Caco-2 (cell line): ENCODE data around the gene ABHD8. TPM values are rescaled to one million over a fixed set of nuclear protein-coding genes. Genes with fewer than 3 reads are reported as not detected.
A peak's percentile ranks its signal among the peaks of the same experiment; 100 is the strongest.

Source experiments
- BruUV-seq: library from RNA; stranded (reverse); fragments of 400-500 nt; replicated peaks from 2 replicates; lab custom pipeline; 2021; lab: Mats Ljungman, UMichigan
- CTCF ChIA-PET: fragments of 300-600 bp; sonication (Branson Sonifier 250); formaldehyde crosslinking; loops from one replicate; lab custom pipeline; 2022; ENCODE audit warnings: antibody characterized with exemption; lab: Charles Lee
- POLR2A ChIA-PET: fragments of 300-600 bp; sonication (Branson Sonifier 250); formaldehyde crosslinking; loops from one replicate; lab custom pipeline; 2022; ENCODE audit warnings: antibody characterized with exemption; lab: Charles Lee
- DNase-seq, 2 experiments: peaks; one replicate each; pipeline versions ENCODE4 v3.0.0 to v3.0.0-alpha.2; 2020 to 2022
- H3K27me3 ChIP-seq: replicated peaks from 2 replicates; pipeline ENCODE4 v1.6.0; 2011; ENCODE audit warnings: low read length; ENCODE audit not compliant: control insufficient read depth, insufficient read depth
- H3K36me3 ChIP-seq: 2 replicates; pipeline ENCODE4 v1.5.1; 2011; ENCODE audit warnings: low read length; ENCODE audit not compliant: control insufficient read depth, insufficient read depth
- H3K4me1 ChIP-seq: fragments of 250-450 bp; sonication (Bioruptor Pico); 2 replicates; pipeline ENCODE4 v1.5.1; 2020; ENCODE audit warnings: mild to moderate bottlenecking
- H3K4me3 ChIP-seq: 2 replicates; pipeline ENCODE4 v1.5.1; 2011; ENCODE audit warnings: low read depth, mild to moderate bottlenecking, control low read depth, low read length
- H3K9me3 ChIP-seq: fragments of 250-450 bp; sonication (Bioruptor Pico); 2 replicates; pipeline ENCODE4 v1.5.1; 2020; ENCODE audit warnings: mild to moderate bottlenecking, moderate library complexity
- H3K27ac Mint-ChIP-seq: one replicate; pipeline ENCODE4 v1.8.0; 2022; ENCODE audit warnings: mixed read lengths; ENCODE audit not compliant: unreplicated experiment
- H3K27me3 Mint-ChIP-seq: one replicate; pipeline ENCODE4 v1.8.0; 2022; ENCODE audit warnings: mixed read lengths; ENCODE audit not compliant: insufficient read depth, unreplicated experiment
- H3K36me3 Mint-ChIP-seq: one replicate; pipeline ENCODE4 v1.8.0; 2022; ENCODE audit warnings: mild to moderate bottlenecking, mixed read lengths; ENCODE audit not compliant: insufficient read depth, unreplicated experiment
- H3K4me1 Mint-ChIP-seq: one replicate; pipeline ENCODE4 v1.8.0; 2022; ENCODE audit warnings: low read depth, mixed read lengths; ENCODE audit not compliant: unreplicated experiment
- H3K4me3 Mint-ChIP-seq: one replicate; pipeline ENCODE4 v1.8.0; 2022; ENCODE audit warnings: mild to moderate bottlenecking, moderate library complexity, mixed read lengths; ENCODE audit not compliant: unreplicated experiment
- H3K9me3 Mint-ChIP-seq: one replicate; pipeline ENCODE4 v1.8.0; 2022; ENCODE audit warnings: mixed read lengths; ENCODE audit not compliant: unreplicated experiment
- intact Hi-C: fragments of 100-400 bp; cut with micrococcal nuclease; formaldehyde crosslinking; loops from one replicate; pipeline ENCODE4 v1.10.0; 2022; ENCODE audit not compliant: unreplicated experiment
- total RNA-seq: library from RNA; stranded (reverse); gene quantifications from 2 replicates; pipeline ENCODE4 v1.2.3, GENCODE V29; 2022
- TF ChIP-seq, protein P1 (sequence below), 2 experiments: fragments of 200-600 bp in 1 of 2; IDR thresholded peaks; 1 replicate in 1 of 2; 2 replicates in 1 of 2; pipeline versions ENCODE4 v1.5.1 to v1.8.0; 2011 to 2022; ENCODE audit warnings: antibody characterized with exemption in 1 of 2, control low read depth in 1 of 2, inconsistent platforms in 1 of 2, low read depth in 1 of 2, low read length in 1 of 2, mild to moderate bottlenecking in 1 of 2, moderate library complexity in 1 of 2; ENCODE audit not compliant: insufficient read depth in 1 of 2, severe bottlenecking in 1 of 2, unreplicated experiment in 1 of 2

ABHD8 gene
- total RNA-seq, 1 experiment from 2014 or later: 11.3 TPM

DNA sequence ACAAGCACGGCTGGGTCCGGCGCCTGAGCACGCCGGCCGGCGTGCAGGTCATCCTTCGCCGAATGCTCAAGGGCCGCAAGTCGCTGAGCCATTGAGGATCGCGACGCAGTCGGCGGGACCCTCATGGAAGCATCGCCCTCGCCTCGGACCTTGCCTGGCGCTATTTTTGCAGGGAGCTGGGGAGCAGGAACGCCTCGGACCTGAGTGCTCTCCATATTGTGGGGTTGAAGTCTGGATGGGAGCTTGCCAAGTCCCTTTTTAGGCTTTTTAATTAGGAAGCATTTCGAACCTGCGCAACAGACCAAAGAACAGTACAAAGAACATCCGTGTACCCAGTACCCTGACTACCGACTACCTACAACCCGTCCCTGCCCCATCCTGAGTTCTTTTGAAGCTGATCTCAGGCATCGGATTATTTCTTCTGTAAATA, 3.1 kb upstream of the ABHD8 start:
- peak overlapping the region; percentile 74 for H3K27ac Mint-ChIP-seq
- DNase-seq: no peak
- H3K36me3 ChIP-seq: no peaks in the 10 kb centered on the region
- no peaks in the 10 kb centered on the region for H3K27me3 Mint-ChIP-seq
- H3K9me3 Mint-ChIP-seq: no peaks in the 10 kb centered on the region
- H3K4me1 ChIP-seq: peaks cover 22% of the 10 kb centered on the region
- peak overlapping the region; percentile 78 for H3K4me3 Mint-ChIP-seq
- TF ChIP-seq, protein P1, sequence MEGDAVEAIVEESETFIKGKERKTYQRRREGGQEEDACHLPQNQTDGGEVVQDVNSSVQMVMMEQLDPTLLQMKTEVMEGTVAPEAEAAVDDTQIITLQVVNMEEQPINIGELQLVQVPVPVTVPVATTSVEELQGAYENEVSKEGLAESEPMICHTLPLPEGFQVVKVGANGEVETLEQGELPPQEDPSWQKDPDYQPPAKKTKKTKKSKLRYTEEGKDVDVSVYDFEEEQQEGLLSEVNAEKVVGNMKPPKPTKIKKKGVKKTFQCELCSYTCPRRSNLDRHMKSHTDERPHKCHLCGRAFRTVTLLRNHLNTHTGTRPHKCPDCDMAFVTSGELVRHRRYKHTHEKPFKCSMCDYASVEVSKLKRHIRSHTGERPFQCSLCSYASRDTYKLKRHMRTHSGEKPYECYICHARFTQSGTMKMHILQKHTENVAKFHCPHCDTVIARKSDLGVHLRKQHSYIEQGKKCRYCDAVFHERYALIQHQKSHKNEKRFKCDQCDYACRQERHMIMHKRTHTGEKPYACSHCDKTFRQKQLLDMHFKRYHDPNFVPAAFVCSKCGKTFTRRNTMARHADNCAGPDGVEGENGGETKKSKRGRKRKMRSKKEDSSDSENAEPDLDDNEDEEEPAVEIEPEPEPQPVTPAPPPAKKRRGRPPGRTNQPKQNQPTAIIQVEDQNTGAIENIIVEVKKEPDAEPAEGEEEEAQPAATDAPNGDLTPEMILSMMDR (IDR thresholded peaks at IDR 0.05; ENCODE audit: insufficient read depth in 1 of 2, low read depth in 1 of 2, low read length in 1 of 2, severe bottlenecking in 1 of 2, unreplicated experiment in 1 of 2): no peak
- ChIA-PET CTCF (interaction anchor here (1.4 to 2.8 kb wide), 2 partner anchors 13 to 20 kb away, joined by 7 to 44 read pairs; no protein-coding TSS in a partner anchor), POLR2A (no interaction called here)
- no peaks in the 10 kb centered on the region for H3K27me3 ChIP-seq
- H3K36me3 Mint-ChIP-seq: peaks cover 43% of the 10 kb centered on the region
- H3K4me1 Mint-ChIP-seq: peaks cover 10% of the 10 kb centered on the region
- intact Hi-C loops: no loop called here
- H3K9me3 ChIP-seq: no peaks in the 10 kb centered on the region
- TSS peak; percentile 15 for BruUV-seq
- H3K4me3 ChIP-seq: peak overlapping the region; percentile 56

DNA sequence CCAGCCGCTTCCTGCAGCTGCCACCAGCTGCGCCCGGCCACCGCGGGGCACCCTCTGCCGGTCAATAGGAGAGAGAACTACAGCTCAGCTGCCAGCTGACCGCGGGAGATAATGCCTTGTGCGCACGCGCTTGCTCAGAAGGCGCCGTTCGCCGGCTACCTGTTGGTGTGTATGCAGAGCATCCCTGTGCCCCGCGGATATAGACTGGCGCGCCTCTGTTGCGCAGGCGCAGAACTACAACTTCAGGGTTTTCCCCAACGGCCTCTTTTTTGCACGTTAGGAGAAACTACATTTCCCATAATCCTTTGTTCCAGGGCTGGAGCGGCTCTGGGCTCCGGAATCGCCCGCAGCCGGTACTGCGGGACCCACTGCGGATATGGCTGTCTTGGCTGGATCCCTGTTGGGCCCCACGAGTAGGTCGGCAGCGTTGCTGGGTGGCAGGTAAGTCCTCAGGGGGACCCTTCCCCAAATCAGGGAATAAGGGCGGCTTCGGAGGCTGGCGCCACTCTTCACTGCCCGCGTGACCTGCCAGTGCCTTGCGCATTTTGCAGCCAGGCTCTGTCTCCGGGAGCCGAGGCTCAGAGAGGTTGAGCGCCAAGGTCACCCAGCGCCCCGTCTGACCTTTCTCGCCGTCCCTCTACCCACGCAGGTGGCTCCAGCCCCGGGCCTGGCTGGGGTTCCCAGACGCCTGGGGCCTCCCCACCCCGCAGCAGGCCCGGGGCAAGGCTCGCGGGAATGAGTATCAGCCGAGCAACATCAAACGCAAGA, 2.5 kb upstream of the ABHD8 start, which contains the start of gene MRPL34:
TSS of gene MRPL34 (plus strand) at position 356 of the 768 bp plus-strand sequence. CDS start at position 377, 21 bp downstream.
- Mint-ChIP-seq H3K27me3 (no peaks in the 10 kb centered on the region), H3K4me1 (peaks cover 8% of the 10 kb centered on the region), H3K9me3 (no peaks in the 10 kb centered on the region), H3K4me3 (peak within 1 kb of the TSS; percentile 78), H3K36me3 (peaks cover 42% of the 10 kb centered on the region), H3K27ac (peak within 1 kb of the TSS; percentile 74)
- POLR2A ChIA-PET: interaction anchor here (0.6 to 1.3 kb wide), 3 partner anchors 13 to 90 kb away, joined by 4 to 12 read pairs (median 5); partner anchors contain the start of gene USE1
- H3K9me3 ChIP-seq: no peaks in the 10 kb centered on the region
- peak within 1 kb of the TSS; percentile 56 for H3K4me3 ChIP-seq
- BruUV-seq: no TSS peak
- no peaks in the 10 kb centered on the region for H3K36me3 ChIP-seq
- no peaks in the 10 kb centered on the region for H3K27me3 ChIP-seq
- CTCF ChIA-PET: interaction anchor here (0.6 to 2.8 kb wide), 16 partner anchors 10 to 1195 kb away, joined by 3 to 44 read pairs (median 6); partner anchors contain the start of gene BABAM1
- intact Hi-C loops: loop anchor here (1.0 kb wide), 1 partner anchor 13 kb away; no protein-coding TSS in a partner anchor
- DNase-seq: peak; percentile 98 to 99
- H3K4me1 ChIP-seq: peaks cover 21% of the 10 kb centered on the region
- TF ChIP-seq, protein P1 (IDR thresholded peaks at IDR 0.05; ENCODE audit: insufficient read depth in 1 of 2, low read depth in 1 of 2, low read length in 1 of 2, severe bottlenecking in 1 of 2, unreplicated experiment in 1 of 2): peak; percentile 82 to 86

DNA sequence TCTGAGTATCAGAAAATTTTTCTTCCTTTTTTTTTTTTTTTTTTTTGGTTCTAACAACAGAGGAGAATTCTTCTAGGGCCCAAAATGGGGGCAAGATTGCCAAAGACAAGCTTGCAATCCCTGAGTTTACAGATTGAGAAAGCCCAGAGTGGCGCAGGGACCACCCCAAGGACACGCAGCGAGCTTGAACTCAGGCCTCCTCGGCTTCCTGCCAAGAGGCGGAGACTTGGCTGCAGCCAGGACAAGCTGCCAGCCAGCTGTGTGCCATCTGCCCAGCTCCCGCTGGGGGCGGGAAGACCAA, 1.9 kb upstream of the ABHD8 start:
- Mint-ChIP-seq H3K4me3 (peak overlapping the region; percentile 78), H3K36me3 (peaks cover 42% of the 10 kb centered on the region), H3K4me1 (peaks cover 8% of the 10 kb centered on the region), H3K27me3 (no peaks in the 10 kb centered on the region), H3K27ac (no peak overlapping the region), H3K9me3 (no peaks in the 10 kb centered on the region)
- TF ChIP-seq, protein P1 (IDR thresholded peaks at IDR 0.05; ENCODE audit: insufficient read depth in 1 of 2, low read depth in 1 of 2, low read length in 1 of 2, severe bottlenecking in 1 of 2, unreplicated experiment in 1 of 2): no peak
- Histone ChIP-seq H3K27me3 (no peaks in the 10 kb centered on the region), H3K4me3 (0 out of 2 replicates have a peak overlapping the region, but pooled peaks have one; percentile 0), H3K9me3 (no peaks in the 10 kb centered on the region), H3K4me1 (peaks cover 16% of the 10 kb centered on the region), H3K36me3 (no peaks in the 10 kb centered on the region)
- BruUV-seq: no TSS peak
- intact Hi-C loops: loop anchor here (1.0 kb wide), 1 partner anchor 13 kb away; no protein-coding TSS in a partner anchor
- CTCF ChIA-PET: interaction anchor here (0.6 to 2.8 kb wide), 16 partner anchors 9 to 1194 kb away, joined by 3 to 44 read pairs (median 6); partner anchors contain the start of gene BABAM1
- DNase-seq: no peak
- POLR2A ChIA-PET: interaction anchor here (0.6 to 1.3 kb wide), 3 partner anchors 12 to 90 kb away, joined by 4 to 12 read pairs (median 5); partner anchors contain the start of gene USE1
